ENCODE measurements around the gene LRPPRC.
"Not testable (repeated sequence)": the region's sequence is repeated elsewhere in the genome, so short reads cannot be mapped to it uniquely, and the experiment has no call there.

The LRPPRC gene

GRCh38 chr2:43995733-43996533 lies at the start of gene LRPPRC:
Gene LRPPRC (minus strand): TSS chr2:43995989. CDS start chr2:43995947, 42 bp downstream.
- no peak for TF ChIP-seq CTCF (IDR thresholded peaks at IDR 0.05; ENCODE audit: extremely low read depth, missing control alignments)
- peak; percentile 96 for DNase-seq (ENCODE audit: low spot score)

GRCh38 chr2:44045061-44045460 lies 49.3 kb upstream of the LRPPRC start:
- no peak for DNase-seq (ENCODE audit: low spot score)
- TF ChIP-seq CTCF (IDR thresholded peaks at IDR 0.05; ENCODE audit: extremely low read depth, missing control alignments), result no peak

DNA sequence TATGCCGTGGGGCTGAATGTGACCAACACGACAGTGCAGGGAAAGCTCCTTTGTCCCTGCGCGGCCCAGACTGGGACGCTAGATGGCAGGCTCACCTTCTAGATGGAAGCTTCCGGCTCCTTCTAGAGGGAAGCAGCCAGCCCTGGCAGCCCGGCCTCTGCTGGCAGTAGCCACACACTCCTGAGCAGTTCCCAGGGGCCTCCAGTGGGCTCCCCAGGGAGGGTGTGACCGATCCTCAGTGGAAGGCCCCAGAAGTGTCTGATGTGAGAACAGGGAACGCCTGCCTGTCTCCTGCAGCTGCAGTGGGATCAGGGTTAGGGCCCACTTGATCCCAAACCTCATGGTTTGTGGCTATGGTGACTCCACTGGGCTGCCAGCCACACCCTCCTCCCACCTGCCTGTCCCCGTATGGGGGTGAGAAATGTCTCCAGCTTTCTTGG lies 48.5 kb upstream of the LRPPRC start:
- peak; percentile 86 for DNase-seq (ENCODE audit: low spot score)
- TF ChIP-seq CTCF (IDR thresholded peaks at IDR 0.05; ENCODE audit: extremely low read depth, missing control alignments), result peak; percentile 98

- no peak for TF ChIP-seq CTCF (IDR thresholded peaks at IDR 0.05; ENCODE audit: extremely low read depth, missing control alignments)
- no peak for DNase-seq (ENCODE audit: low spot score)
Measured at GRCh38 chr2:44040365-44040764, 44.6 kb upstream of the LRPPRC start.

- no peak for DNase-seq (ENCODE audit: low spot score)
- no peak for TF ChIP-seq CTCF (IDR thresholded peaks at IDR 0.05; ENCODE audit: extremely low read depth, missing control alignments)
Measured at GRCh38 chr2:44038277-44038676, 42.5 kb upstream of the LRPPRC start.

- no peak for TF ChIP-seq CTCF (IDR thresholded peaks at IDR 0.05; ENCODE audit: extremely low read depth, missing control alignments)
Measured at GRCh38 chr2:44037221-44037620, 41.4 kb upstream of the LRPPRC start.

GRCh38 chr2:44033947-44034346 lies 38.2 kb upstream of the LRPPRC start:
- no peak for TF ChIP-seq CTCF (IDR thresholded peaks at IDR 0.05; ENCODE audit: extremely low read depth, missing control alignments)
- DNase-seq (ENCODE audit: low spot score), result no peak

More at GRCh38 chr2:44037221-44037620, 41.4 kb upstream of the LRPPRC start:
- no peak for DNase-seq (ENCODE audit: low spot score)

- DNase-seq (ENCODE audit: low spot score), result not testable (repeated sequence)
Measured at GRCh38 chr2:44027076-44027475, 31.3 kb upstream of the LRPPRC start.
